Mesodermal cell (in vitro differentiated cells): ENCODE data around the gene SSBP2.
"Not testable (repeated sequence)": the region's sequence is repeated elsewhere in the genome, so short reads cannot be mapped to it uniquely, and the experiment has no call there.

Experiments
- H3K27ac ChIP-seq: 2 replicates; pipeline ENCODE4 v1.7.0; 2013; ENCODE audit warnings: mild to moderate bottlenecking, low read depth, low read length, moderate library complexity; ENCODE audit not compliant: severe bottlenecking
- H3K36me3 ChIP-seq: 2 replicates; pipeline ENCODE4 v1.7.1; 2013; ENCODE audit warnings: mild to moderate bottlenecking, low read length, moderate library complexity; ENCODE audit not compliant: control insufficient read depth, insufficient read depth
- H3K4me1 ChIP-seq: one replicate; pipeline ENCODE4 v1.7.1; 2013; ENCODE audit warnings: mild to moderate bottlenecking, low read length; ENCODE audit not compliant: insufficient read depth, control insufficient read depth, poor library complexity, severe bottlenecking
- H3K4me3 ChIP-seq: 2 replicates; pipeline ENCODE4 v1.7.0; 2013; ENCODE audit warnings: low read length, control low read depth, mild to moderate bottlenecking; ENCODE audit not compliant: insufficient read depth, poor library complexity, severe bottlenecking; ENCODE audit errors: extremely low read depth
- H3K9me3 ChIP-seq: 2 replicates; pipeline ENCODE4 v1.7.1; 2013; ENCODE audit warnings: mild to moderate bottlenecking, low read length, moderate library complexity; ENCODE audit not compliant: control insufficient read depth
- WGBS, 2 experiments: methylation state at CpG; one replicate each; pipeline ENCODE4 v1.1.5; 2013; ENCODE audit warnings: missing lambda C conversion rate in 2 of 2; ENCODE audit not compliant: insufficient coverage in 2 of 2; 5-methylcytosine and 5-hydroxymethylcytosine counted together

The SSBP2 gene

GRCh38 chr5:81685471-81685870 is 65.4 kb downstream of the SSBP2 start:
- no peak overlapping the region for H3K27ac ChIP-seq
- H3K9me3 ChIP-seq, result no peaks in the 10 kb centered on the region
- H3K4me3 ChIP-seq, result no peak overlapping the region
- 80% methylated on average over 1 of the region's 2 CpGs; no CpG with 5 or more reads in 1 of the 2 experiments for whole genome bisulfite sequencing, 2 experiments
- H3K36me3 ChIP-seq, result peaks cover 3% of the 10 kb centered on the region
- H3K4me1 ChIP-seq, result no peaks in the 10 kb centered on the region

DNA sequence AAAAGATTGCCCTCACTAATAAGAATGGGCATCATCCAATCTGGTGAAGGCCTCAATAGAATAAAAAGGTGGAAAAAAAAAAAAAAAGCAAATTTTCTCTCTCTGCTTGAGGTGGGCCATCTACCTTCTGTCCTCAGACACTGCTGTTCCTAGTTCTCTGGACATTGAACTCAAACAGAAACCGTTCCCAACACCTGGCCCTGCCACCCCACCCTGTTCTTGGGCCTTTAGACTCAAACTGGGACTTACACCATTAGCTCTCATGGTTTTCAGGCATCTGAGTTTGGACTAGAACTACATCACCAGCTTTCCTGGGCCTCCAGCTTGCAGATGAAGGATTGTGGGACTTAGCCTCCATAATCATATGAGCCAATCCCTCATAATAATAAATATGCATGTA is 71.0 kb downstream of the SSBP2 start:
- WGBS, 2 experiments, result 80 to 86% methylated on average over 1 of the region's 1 CpG
- no peaks in the 10 kb centered on the region for H3K9me3 ChIP-seq
- H3K27ac ChIP-seq, result no peak overlapping the region
- no peaks in the 10 kb centered on the region for H3K36me3 ChIP-seq
- no peaks in the 10 kb centered on the region for H3K4me1 ChIP-seq
- no peak overlapping the region for H3K4me3 ChIP-seq

DNA sequence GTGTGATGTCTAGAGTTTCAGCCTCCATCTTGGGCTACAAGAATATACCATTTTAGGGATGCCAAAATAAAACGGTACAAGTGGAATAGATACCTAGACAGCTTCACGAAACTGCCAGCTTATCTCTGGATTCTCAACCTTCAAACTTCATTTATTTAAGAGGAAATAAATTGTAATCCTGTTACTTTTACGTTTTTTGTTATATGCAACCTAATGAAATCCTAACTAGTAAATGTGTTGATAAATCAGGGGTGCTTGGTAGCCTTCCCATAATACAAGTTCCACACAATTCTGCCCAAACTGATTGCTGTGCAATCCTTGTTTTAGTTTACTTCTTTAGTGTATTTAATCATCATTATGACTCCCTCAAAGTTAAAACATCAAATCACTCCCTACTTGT is 75.5 kb downstream of the SSBP2 start:
- H3K27ac ChIP-seq, result no peak overlapping the region
- no peaks in the 10 kb centered on the region for H3K4me1 ChIP-seq
- no peaks in the 10 kb centered on the region for H3K36me3 ChIP-seq
- no CpG with 5 or more reads among the region's 3 CpGs for WGBS, 2 experiments
- no peak overlapping the region for H3K4me3 ChIP-seq
- no peaks in the 10 kb centered on the region for H3K9me3 ChIP-seq

GRCh38 chr5:81665795-81666194 is 85.1 kb downstream of the SSBP2 start:
- no peak overlapping the region for H3K27ac ChIP-seq
- peaks cover 4% of the 10 kb centered on the region for H3K9me3 ChIP-seq
- WGBS, 2 experiments, result no CpG with 5 or more reads among the region's 1 CpG
- no peaks in the 10 kb centered on the region for H3K36me3 ChIP-seq
- no peak overlapping the region for H3K4me3 ChIP-seq
- H3K4me1 ChIP-seq, result no peaks in the 10 kb centered on the region

GRCh38 chr5:81660624-81661023 is 90.3 kb downstream of the SSBP2 start:
- H3K36me3 ChIP-seq, H3K27ac ChIP-seq, H3K4me3 ChIP-seq, H3K9me3 ChIP-seq, H3K4me1 ChIP-seq: not testable (repeated sequence)
- WGBS, 2 experiments, result 100% methylated on average over 1 of the region's 1 CpG; no CpG with 5 or more reads in 1 of the 2 experiments

GRCh38 chr5:81657386-81657785 is 93.5 kb downstream of the SSBP2 start:
- no peak overlapping the region for H3K4me3 ChIP-seq
- H3K4me1 ChIP-seq, result no peaks in the 10 kb centered on the region
- peaks cover 4% of the 10 kb centered on the region for H3K9me3 ChIP-seq
- H3K36me3 ChIP-seq, result no peaks in the 10 kb centered on the region
- no peak overlapping the region for H3K27ac ChIP-seq
- WGBS, 2 experiments, result no CpG with 5 or more reads among the region's 1 CpG

- no CpG with 5 or more reads among the region's 3 CpGs for WGBS, 2 experiments
- Histone ChIP-seq H3K9me3 (peaks cover 4% of the 10 kb centered on the region), H3K36me3 (no peaks in the 10 kb centered on the region), H3K4me1 (no peaks in the 10 kb centered on the region), H3K27ac (no peak overlapping the region), H3K4me3 (no peak overlapping the region)
These were observed 94.1 kb downstream of the SSBP2 start for GRCh38 chr5:81656783-81657182.

GRCh38 chr5:81650987-81651386 is 99.9 kb downstream of the SSBP2 start:
- no CpG with 5 or more reads among the region's 1 CpG for WGBS, 2 experiments
- Histone ChIP-seq H3K9me3 (no peaks in the 10 kb centered on the region), H3K36me3 (no peaks in the 10 kb centered on the region), H3K27ac (no peak overlapping the region), H3K4me3 (no peak overlapping the region), H3K4me1 (no peaks in the 10 kb centered on the region)

GRCh38 chr5:81646469-81646995 is 104.4 kb downstream of the SSBP2 start:
- Histone ChIP-seq H3K27ac (no peak overlapping the region), H3K36me3 (no peaks in the 10 kb centered on the region), H3K4me1 (no peaks in the 10 kb centered on the region), H3K4me3 (no peak overlapping the region), H3K9me3 (no peaks in the 10 kb centered on the region)
- WGBS, 2 experiments, result 100% methylated on average over 1 of the region's 3 CpGs; no CpG with 5 or more reads in 1 of the 2 experiments

GRCh38 chr5:81642210-81642609 is 108.7 kb downstream of the SSBP2 start:
- Histone ChIP-seq H3K4me3 (no peak overlapping the region), H3K36me3 (no peaks in the 10 kb centered on the region), H3K27ac (no peak overlapping the region)

DNA sequence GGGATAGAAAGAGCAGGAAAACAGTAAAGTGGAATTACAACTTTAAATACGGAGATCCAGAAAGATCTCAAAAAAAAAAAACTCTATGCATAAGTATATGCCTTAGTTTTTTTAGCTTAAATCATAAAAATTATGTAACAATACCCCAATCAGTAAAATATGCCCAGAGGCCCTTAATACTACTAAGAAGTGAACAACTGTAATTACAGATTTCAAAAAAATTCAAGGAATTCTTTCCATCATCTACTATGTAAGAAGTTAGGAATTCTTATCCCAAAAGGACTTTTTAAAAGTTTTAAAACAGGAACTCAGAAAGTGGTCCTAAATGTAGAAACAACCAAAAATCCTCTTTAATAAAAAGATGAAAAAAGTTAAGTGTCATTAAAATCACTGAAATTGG is 111.3 kb downstream of the SSBP2 start:
- H3K36me3 ChIP-seq, result no peaks in the 10 kb centered on the region
- peaks cover 8% of the 10 kb centered on the region for H3K4me1 ChIP-seq
- no peak overlapping the region for H3K4me3 ChIP-seq
- H3K9me3 ChIP-seq, result no peaks in the 10 kb centered on the region
- no CpG with 5 or more reads among the region's 1 CpG for WGBS, 2 experiments
- H3K27ac ChIP-seq, result no peak overlapping the region

More at GRCh38 chr5:81642210-81642609, 108.7 kb downstream of the SSBP2 start:
- peaks cover 8% of the 10 kb centered on the region for H3K4me1 ChIP-seq
- no peaks in the 10 kb centered on the region for H3K9me3 ChIP-seq
